Loucy (cell line): ENCODE data around the gene SMAD5.

Source experiments
- H2AFZ ChIP-seq: fragments of 200-600 bp; sonication (generic); 2 replicates; pipeline ENCODE4 v1.6.0; 2016; ENCODE audit warnings: antibody characterized with exemption, mild to moderate bottlenecking, low read length, moderate library complexity
- H3F3A ChIP-seq: fragments of 200-600 bp; 2 replicates; pipeline ENCODE4 v1.6.0; 2016; ENCODE audit warnings: antibody characterized with exemption, low read depth, mild to moderate bottlenecking
- H3K27me3 ChIP-seq: fragments of 200-600 bp; sonication (generic); 2 replicates; pipeline ENCODE4 v1.6.1; 2014; ENCODE audit warnings: low read length, mild to moderate bottlenecking; ENCODE audit not compliant: insufficient read depth, poor library complexity, severe bottlenecking
- H3K36me3 ChIP-seq: fragments of 200-600 bp; sonication (generic); 2 replicates; pipeline ENCODE4 v1.6.1; 2016; ENCODE audit warnings: low read length; ENCODE audit not compliant: insufficient read depth
- H3K4me1 ChIP-seq: fragments of 200-600 bp; sonication (generic); 2 replicates; pipeline ENCODE4 v1.5.1; 2014; ENCODE audit warnings: low read length, mild to moderate bottlenecking; ENCODE audit not compliant: insufficient read depth, poor library complexity, severe bottlenecking
- H3K4me2 ChIP-seq: fragments of 200-600 bp; sonication (generic); 2 replicates; pipeline ENCODE4 v1.6.0; 2014; ENCODE audit warnings: antibody characterized with exemption, low read length, low read depth, mild to moderate bottlenecking; ENCODE audit not compliant: poor library complexity, severe bottlenecking
- H3K4me3 ChIP-seq: fragments of 200-600 bp; sonication (generic); 2 replicates; pipeline ENCODE4 v1.5.1; 2014; ENCODE audit warnings: low read length, mild to moderate bottlenecking, mixed read lengths; ENCODE audit not compliant: poor library complexity, severe bottlenecking
- H3K79me2 ChIP-seq: fragments of 200-600 bp; sonication (generic); 2 replicates; pipeline ENCODE4 v1.6.1; 2014; ENCODE audit warnings: low read length; ENCODE audit not compliant: insufficient read depth
- H3K9ac ChIP-seq: fragments of 200-600 bp; sonication (generic); 2 replicates; pipeline ENCODE4 v1.6.0; 2014; ENCODE audit warnings: mild to moderate bottlenecking, low read depth, low read length, moderate library complexity; ENCODE audit not compliant: poor library complexity, severe bottlenecking
- H3K9me2 ChIP-seq: fragments of 200-600 bp; sonication (generic); replicated peaks from 2 replicates; pipeline ENCODE4 v1.6.1; 2016; ENCODE audit warnings: low read depth, low read length, mixed read lengths
- H3K9me3 ChIP-seq: fragments of 200-600 bp; sonication (generic); 2 replicates; pipeline ENCODE4 v1.6.1; 2014; ENCODE audit warnings: mild to moderate bottlenecking, antibody characterized with exemption, low read length, low read depth; ENCODE audit not compliant: insufficient read depth
- H4K20me1 ChIP-seq: fragments of 200-600 bp; sonication (generic); 2 replicates; pipeline ENCODE4 v1.6.0; 2014; ENCODE audit warnings: antibody characterized with exemption, low read length, mild to moderate bottlenecking; ENCODE audit not compliant: insufficient read depth, poor library complexity, severe bottlenecking
- EZH2phosphoT487 ChIP-seq: fragments of 200-600 bp; IDR thresholded peaks from 2 replicates; pipeline ENCODE4 v1.6.1; 2018; ENCODE audit warnings: antibody characterized with exemption, mild to moderate bottlenecking, moderate library complexity, borderline replicate concordance
- TF ChIP-seq, protein P1 (sequence below): fragments of 200-600 bp; sonication (generic); conservative IDR thresholded peaks from 2 replicates; pipeline ENCODE4 v1.5.1; 2014; ENCODE audit warnings: mild to moderate bottlenecking, antibody characterized with exemption, low read length

Gene SMAD5

GRCh38 chr5:136232316-136232715, 99.7 kb downstream of the SMAD5 start:
- H3K4me2 ChIP-seq, result no peak overlapping the region
- no peak overlapping the region for H3K9ac ChIP-seq
- H3K27me3 ChIP-seq, result no peaks in the 10 kb centered on the region
- no peaks in the 10 kb centered on the region for H3F3A ChIP-seq
- no peaks in the 10 kb centered on the region for H3K4me1 ChIP-seq
- TF ChIP-seq, protein P1, sequence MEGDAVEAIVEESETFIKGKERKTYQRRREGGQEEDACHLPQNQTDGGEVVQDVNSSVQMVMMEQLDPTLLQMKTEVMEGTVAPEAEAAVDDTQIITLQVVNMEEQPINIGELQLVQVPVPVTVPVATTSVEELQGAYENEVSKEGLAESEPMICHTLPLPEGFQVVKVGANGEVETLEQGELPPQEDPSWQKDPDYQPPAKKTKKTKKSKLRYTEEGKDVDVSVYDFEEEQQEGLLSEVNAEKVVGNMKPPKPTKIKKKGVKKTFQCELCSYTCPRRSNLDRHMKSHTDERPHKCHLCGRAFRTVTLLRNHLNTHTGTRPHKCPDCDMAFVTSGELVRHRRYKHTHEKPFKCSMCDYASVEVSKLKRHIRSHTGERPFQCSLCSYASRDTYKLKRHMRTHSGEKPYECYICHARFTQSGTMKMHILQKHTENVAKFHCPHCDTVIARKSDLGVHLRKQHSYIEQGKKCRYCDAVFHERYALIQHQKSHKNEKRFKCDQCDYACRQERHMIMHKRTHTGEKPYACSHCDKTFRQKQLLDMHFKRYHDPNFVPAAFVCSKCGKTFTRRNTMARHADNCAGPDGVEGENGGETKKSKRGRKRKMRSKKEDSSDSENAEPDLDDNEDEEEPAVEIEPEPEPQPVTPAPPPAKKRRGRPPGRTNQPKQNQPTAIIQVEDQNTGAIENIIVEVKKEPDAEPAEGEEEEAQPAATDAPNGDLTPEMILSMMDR, result no peak
- TF ChIP-seq EZH2phosphoT487, result no peak
- H3K4me3 ChIP-seq, result no peak overlapping the region
- no peak overlapping the region for H2AFZ ChIP-seq
- H3K9me3 ChIP-seq, result no peaks in the 10 kb centered on the region
- H3K36me3 ChIP-seq, result no peaks in the 10 kb centered on the region
- no peaks in the 10 kb centered on the region for H3K79me2 ChIP-seq
- no peaks in the 10 kb centered on the region for H3K9me2 ChIP-seq
- H4K20me1 ChIP-seq, result no peaks in the 10 kb centered on the region
